Measurements from ENCODE around the gene MCC.

The MCC gene

DNA sequence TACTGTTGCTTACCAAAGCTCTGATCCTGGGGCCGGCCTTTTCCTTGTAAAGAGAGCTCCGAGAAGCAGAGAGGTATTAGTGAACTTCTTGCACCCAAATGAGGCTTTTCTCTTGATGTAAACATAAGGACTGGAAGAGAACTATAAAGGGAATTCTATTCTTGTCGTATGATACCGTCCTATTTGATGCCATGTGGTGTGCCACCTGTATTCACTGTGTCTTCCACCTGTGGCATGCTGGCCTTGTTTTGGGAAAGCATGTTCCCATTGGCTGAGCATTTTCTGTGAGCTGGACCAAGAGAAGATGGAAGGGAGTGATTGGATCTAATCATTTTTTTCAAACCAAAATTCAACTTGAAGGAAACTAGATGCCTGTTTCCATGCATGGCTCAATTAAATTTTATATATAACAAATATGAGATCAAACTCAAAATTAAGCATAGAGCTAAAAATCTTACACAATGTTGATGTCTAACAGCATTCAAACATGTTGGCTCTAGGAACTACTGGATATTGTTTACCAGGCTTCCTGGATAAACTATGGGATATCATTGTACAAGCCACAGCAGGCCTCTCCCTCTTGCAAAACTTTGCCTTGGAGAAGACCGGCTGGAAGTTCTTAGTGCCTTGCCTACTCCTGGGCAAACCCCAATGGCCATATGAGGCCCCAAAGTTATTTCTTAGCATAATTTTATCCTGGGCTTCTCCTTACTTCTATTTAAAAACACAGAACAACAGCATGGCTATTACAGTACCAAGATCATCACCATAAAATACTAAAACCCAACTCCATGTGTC lies 168.8 kb downstream of the MCC start:
- DNase-seq (ENCODE audit: low spot score): no peak

GRCh38 chr5:113317636-113318035 lies 170.6 kb downstream of the MCC start:
- DNase-seq (ENCODE audit: low spot score): no peak

GRCh38 chr5:113311301-113311700 lies 177.0 kb downstream of the MCC start:
- DNase-seq (ENCODE audit: low spot score): no peak

GRCh38 chr5:113302120-113302519 lies 186.1 kb downstream of the MCC start:
- no peak for DNase-seq (ENCODE audit: low spot score)

GRCh38 chr5:113299591-113299990 lies 188.7 kb downstream of the MCC start:
- DNase-seq (ENCODE audit: low spot score): no peak

- DNase-seq (ENCODE audit: low spot score): no peak
These were observed 191.6 kb downstream of the MCC start for GRCh38 chr5:113296676-113297075.

GRCh38 chr5:113295111-113295539 lies 193.1 kb downstream of the MCC start:
- no peak for DNase-seq (ENCODE audit: low spot score)

- DNase-seq (ENCODE audit: low spot score): no peak
These were observed 193.7 kb downstream of the MCC start for GRCh38 chr5:113294311-113295110.

GRCh38 chr5:113293975-113294310 lies 194.3 kb downstream of the MCC start:
- no peak for DNase-seq (ENCODE audit: low spot score)

DNA sequence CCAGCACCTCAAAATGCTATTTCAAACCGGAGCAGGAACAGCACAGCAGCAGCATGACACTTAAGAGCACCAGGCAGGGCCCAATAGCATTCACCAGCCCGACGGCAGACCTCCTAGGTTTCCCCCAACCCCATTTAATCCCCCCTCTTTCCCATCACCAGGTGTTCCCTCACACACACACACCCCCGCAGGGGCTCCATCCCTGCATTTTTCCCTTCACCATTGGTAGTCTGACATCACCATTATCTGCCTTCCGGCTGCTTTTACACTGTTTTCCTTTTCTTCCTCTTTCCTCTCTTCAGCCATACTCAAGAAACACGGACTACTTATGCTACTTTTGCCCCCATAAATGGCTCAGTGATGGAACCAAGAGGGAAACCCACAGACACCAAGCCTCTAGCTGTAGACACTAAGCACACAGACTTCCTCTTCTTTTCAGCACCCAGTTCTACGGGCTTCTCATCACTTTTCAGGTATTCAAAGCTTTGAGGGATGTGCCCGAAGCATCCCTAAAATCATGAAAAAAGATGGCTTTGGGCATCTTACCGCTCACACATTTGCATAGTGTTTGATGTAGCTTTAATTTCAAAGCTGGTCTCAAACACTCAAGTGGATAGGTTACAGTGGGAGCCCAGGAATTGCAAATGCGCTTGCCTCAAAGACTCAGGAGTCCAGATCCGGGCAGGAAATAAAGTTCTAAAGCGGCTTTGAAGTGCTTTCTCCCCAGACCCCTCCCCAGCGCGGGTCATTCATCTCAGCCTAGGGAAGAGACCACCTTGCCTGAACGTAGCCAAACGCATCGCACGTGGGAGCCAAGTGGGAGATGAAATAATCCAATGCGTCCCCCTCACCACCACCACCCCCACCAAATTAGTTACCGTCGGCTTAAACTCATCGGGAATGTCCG lies 194.9 kb downstream of the MCC start:
- DNase-seq (ENCODE audit: low spot score): peak; percentile 19

GRCh38 chr5:113292462-113292861 lies 195.8 kb downstream of the MCC start:
- no peak for DNase-seq (ENCODE audit: low spot score)

GRCh38 chr5:113283558-113283957 lies 204.7 kb downstream of the MCC start:
- DNase-seq (ENCODE audit: low spot score): no peak

- DNase-seq (ENCODE audit: low spot score): no peak
These were observed 205.8 kb downstream of the MCC start for GRCh38 chr5:113282472-113282871.

- DNase-seq (ENCODE audit: low spot score): no peak
These were observed 207.1 kb downstream of the MCC start for GRCh38 chr5:113281194-113281593.

- DNase-seq (ENCODE audit: low spot score): no peak
These were observed 207.7 kb downstream of the MCC start for GRCh38 chr5:113280541-113280940.

GRCh38 chr5:113278976-113279375 lies 209.3 kb downstream of the MCC start:
- DNase-seq (ENCODE audit: low spot score): no peak

- no peak for DNase-seq (ENCODE audit: low spot score)
These were observed 211.8 kb downstream of the MCC start for GRCh38 chr5:113276493-113276892.

DNA sequence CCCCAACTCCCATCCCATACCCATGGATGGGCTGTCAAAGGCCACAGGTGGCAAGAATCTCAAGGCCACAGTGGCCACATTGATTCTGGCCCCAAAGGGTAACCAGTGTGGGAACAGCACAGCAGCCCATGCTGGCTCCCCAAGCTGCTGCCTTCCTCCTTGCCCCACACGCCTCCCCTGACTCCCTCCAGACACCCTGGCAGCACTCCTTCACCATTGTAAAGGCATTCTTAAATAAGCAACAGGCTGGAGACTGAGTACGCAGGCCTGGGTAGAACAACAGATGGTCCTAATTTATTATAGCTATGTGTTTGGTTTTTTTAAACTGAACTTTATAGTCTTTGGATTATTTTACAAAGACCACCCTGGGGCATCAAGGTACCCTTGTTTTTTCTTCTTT lies 212.3 kb downstream of the MCC start:
- DNase-seq (ENCODE audit: low spot score): no peak

GRCh38 chr5:113274836-113275414 lies 213.3 kb downstream of the MCC start:
- DNase-seq (ENCODE audit: low spot score): no peak

GRCh38 chr5:113273948-113274347 lies 214.3 kb downstream of the MCC start:
- no peak for DNase-seq (ENCODE audit: low spot score)

DNA sequence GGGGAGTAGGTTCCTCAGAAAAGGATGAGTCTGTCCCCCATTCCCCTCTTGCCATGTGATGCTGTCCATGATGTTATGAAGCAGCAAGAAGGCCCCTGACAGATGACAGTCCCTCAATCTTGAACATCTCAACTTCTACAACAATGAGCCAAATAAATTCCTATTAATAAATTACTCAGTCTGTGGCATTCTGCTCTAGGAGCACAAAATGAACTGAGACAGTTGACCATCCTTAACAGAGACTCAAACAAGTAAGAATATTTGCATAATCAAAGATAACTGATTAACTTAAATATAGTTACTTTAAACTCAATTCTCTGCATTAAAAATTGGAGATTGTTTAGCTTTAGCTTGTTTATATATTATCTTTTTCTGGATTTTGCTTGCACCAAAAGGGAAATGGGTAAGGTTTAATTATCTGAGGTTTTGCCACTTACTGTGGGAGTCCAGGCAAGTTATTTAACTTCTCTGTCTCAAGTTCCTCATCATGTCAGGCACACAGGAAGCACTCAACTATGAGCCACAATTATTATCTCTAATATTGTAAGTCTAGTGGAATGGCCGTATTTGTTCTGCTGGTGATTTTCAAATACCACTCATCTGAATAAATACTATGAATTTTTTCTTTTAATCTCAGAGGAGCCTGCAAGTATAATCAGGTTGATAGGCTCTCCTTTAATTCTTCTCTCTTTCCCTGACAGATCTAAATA lies 216.4 kb downstream of the MCC start:
- no peak for DNase-seq (ENCODE audit: low spot score)

Data from NAMALWA (cell line).